Cardiac muscle cell (in vitro differentiated cells and primary cell): ENCODE measurements around the gene COL4A2. TPM values are rescaled to one million over a fixed set of nuclear protein-coding genes. Genes with fewer than 3 reads are reported as not detected.

Experiments used
- DNase-seq, 2 donors: peaks; one replicate each; pipeline versions ENCODE4 v3.0.0 to v3.0.0-alpha.2; 2010 to 2017; ENCODE audit warnings: low read depth in 1 of 2, low spot score in 1 of 2
- H3K27ac ChIP-seq: fragments of 200-600 bp; sonication (generic); 2 replicates; pipeline ENCODE4 v1.5.1; 2016
- H3K27me3 ChIP-seq: fragments of 200-600 bp; sonication (generic); 2 replicates; pipeline ENCODE4 v1.6.0; 2016; ENCODE audit warnings: control low read depth
- H3K36me3 ChIP-seq: fragments of 200-600 bp; sonication (generic); 2 replicates; pipeline ENCODE4 v1.5.1; 2016; ENCODE audit warnings: control low read depth
- H3K4me1 ChIP-seq: fragments of 200-600 bp; sonication (generic); 2 replicates; pipeline ENCODE4 v1.8.1; 2017; ENCODE audit warnings: low read depth, mild to moderate bottlenecking, mixed run types
- H3K4me3 ChIP-seq: fragments of 200-600 bp; sonication (generic); 2 replicates; pipeline ENCODE4 v1.5.1; 2016; ENCODE audit warnings: mild to moderate bottlenecking
- H3K9me3 ChIP-seq: fragments of 200-600 bp; sonication (generic); 2 replicates; pipeline ENCODE4 v1.5.1; 2017; ENCODE audit warnings: low read depth, mild to moderate bottlenecking, control low read depth
- polyA plus RNA-seq: library from polyadenylated mRNA; unstranded; fragments of >200 nt; fragmentation: Nextera tagmentation; extraction: Ambion mirVana; gene quantifications from 2 replicates; pipeline ENCODE4 v1.2.1, GENCODE V29; 2016
- total RNA-seq: library from RNA; depleted of rRNA; stranded (reverse); fragments of >200 nt; gene quantifications from 2 replicates; pipeline ENCODE4 v1.2.3, GENCODE V29; 2016
- TF ChIP-seq, protein P1 (sequence below): IDR thresholded peaks from 2 replicates; pipeline ENCODE4 v1.5.1; 2012; ENCODE audit warnings: low read depth, mild to moderate bottlenecking, low read length

COL4A2 gene
- total and polyA plus RNA-seq, 2 experiments from 2014 or later = 184 to 516 TPM

DNA sequence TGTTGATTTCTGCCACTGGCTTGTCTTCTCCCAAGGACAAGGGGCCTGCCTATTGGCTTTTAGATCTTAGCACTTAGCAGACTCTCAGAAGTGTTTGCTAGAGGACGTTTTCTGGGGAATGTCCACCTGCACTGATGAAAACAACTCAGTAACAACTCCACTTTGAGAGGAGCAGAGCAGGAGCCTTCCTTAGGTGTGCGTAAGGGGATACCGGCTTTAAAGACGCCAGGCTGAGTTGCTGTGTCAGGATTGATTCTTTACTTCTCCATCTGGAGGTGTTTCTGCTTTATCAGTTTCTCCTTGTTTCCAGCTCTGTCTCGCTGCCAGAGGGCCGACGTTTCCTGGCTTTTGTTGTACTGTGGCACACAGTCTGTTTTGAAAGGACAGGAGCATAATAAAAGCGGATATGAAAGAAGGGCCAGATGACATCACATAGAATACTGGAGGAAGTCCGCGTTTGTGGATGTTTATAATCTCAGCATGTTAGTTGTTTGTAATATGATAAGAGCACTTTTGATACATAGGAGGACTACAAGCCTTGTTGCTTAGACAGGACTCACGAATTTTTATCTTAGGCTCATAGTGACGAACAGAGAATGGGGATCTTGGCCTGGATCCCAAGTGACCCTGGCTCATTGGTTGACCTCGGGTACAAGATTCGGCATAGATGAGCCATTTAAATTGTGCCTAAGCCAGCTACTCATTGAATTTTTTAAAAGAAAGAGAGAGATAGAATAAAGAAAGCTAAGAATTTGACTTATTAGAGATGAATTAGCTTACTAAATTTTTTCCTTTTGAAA is 34.6 kb downstream of the COL4A2 start:
- DNase-seq = peak; percentile 49 to 73
- no peaks in the 10 kb centered on the region for H3K36me3 ChIP-seq

DNA sequence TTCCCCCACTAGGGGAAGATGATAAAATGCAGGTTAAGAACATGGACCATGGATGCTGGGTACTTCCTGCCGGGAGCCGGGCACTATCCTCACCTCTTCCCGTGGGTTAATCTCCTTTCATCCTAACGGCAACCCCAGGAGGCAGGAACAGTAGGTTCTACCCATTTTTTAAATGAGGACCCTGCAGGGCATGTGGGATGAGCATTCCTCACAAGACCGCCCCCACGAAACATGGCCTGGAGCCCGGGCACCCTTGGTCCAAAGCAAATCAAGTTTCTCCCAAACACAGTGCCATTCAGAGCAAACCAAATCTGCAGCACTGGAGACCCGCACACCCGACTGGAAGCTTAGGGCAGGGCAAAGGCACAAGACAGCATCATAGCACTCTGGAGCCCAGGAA is 35.4 kb downstream of the COL4A2 start:
- TF ChIP-seq, protein P1, sequence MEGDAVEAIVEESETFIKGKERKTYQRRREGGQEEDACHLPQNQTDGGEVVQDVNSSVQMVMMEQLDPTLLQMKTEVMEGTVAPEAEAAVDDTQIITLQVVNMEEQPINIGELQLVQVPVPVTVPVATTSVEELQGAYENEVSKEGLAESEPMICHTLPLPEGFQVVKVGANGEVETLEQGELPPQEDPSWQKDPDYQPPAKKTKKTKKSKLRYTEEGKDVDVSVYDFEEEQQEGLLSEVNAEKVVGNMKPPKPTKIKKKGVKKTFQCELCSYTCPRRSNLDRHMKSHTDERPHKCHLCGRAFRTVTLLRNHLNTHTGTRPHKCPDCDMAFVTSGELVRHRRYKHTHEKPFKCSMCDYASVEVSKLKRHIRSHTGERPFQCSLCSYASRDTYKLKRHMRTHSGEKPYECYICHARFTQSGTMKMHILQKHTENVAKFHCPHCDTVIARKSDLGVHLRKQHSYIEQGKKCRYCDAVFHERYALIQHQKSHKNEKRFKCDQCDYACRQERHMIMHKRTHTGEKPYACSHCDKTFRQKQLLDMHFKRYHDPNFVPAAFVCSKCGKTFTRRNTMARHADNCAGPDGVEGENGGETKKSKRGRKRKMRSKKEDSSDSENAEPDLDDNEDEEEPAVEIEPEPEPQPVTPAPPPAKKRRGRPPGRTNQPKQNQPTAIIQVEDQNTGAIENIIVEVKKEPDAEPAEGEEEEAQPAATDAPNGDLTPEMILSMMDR = no peak
- no peak for DNase-seq
- H3K36me3 ChIP-seq = no peaks in the 10 kb centered on the region
- H3K27ac ChIP-seq = peak overlapping the region; percentile 78
- no peak overlapping the region for H3K4me3 ChIP-seq
- H3K27me3 ChIP-seq = no peaks in the 10 kb centered on the region
- H3K4me1 ChIP-seq = peaks cover 34% of the 10 kb centered on the region
- H3K9me3 ChIP-seq = no peaks in the 10 kb centered on the region

More for the DNA sequence above, 34.6 kb downstream of the COL4A2 start:
- Histone ChIP-seq H3K27me3 (no peaks in the 10 kb centered on the region), H3K4me1 (peaks cover 34% of the 10 kb centered on the region), H3K4me3 (no peak overlapping the region), H3K27ac (peak overlapping the region; percentile 78), H3K9me3 (no peaks in the 10 kb centered on the region)
- TF ChIP-seq, protein P1 = no peak

DNA sequence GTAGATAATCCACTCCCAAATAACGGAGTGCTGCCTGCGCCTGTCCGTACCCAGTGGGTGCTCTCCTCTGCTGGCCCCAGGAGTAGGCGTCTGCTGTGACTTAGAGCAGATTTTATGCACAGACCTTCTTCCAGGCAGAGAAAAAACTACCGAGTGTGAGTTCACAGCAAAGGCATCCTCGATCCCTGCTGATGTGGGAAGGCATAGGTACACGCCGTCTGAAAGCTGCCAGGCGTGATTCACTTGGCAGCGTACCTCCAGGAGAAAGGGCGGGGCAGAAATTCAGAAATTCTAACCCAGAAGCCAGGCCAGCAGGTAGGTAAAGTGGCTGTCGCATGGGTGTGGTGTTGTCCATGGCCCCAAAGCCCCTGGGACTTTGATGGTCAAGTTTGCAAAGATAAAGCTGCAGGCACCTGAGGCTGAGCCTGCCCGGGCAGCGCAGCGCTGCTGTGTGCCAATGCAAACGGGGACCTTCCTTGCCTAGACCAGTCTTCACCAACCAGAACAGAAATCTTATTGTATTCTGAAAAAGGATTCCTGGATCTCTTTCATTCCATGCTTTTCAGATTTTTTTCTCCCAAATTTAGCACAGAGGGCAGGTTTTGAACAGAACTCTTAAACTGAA is 36.3 kb downstream of the COL4A2 start:
- DNase-seq = no peak
- Histone ChIP-seq H3K27me3 (no peaks in the 10 kb centered on the region), H3K9me3 (no peaks in the 10 kb centered on the region), H3K36me3 (no peaks in the 10 kb centered on the region), H3K4me1 (peaks cover 30% of the 10 kb centered on the region), H3K4me3 (no peak overlapping the region), H3K27ac (no peak overlapping the region)
- TF ChIP-seq, protein P1 = no peak

DNA sequence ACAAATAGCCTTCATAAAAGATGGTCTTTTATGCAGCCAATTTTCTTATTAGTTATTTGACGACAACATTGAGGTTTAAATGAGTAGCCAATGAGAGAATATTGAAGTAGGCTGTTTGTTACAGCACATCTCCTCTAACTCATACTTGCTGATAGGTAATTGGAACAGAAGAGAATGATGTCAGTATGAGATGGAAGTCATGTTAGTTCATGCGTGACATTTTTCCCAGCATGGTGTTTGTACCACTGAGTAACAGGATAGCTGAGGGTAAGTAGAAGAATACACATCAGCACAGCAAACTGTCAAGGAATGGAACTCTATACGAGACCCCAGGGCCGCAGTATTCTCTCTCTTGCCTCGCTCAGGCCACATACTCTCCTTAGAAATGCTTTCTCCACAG is 37.2 kb downstream of the COL4A2 start:
- H3K9me3 ChIP-seq = no peaks in the 10 kb centered on the region
- DNase-seq = no peak
- TF ChIP-seq, protein P1 = no peak
- H3K36me3 ChIP-seq = no peaks in the 10 kb centered on the region
- H3K27me3 ChIP-seq = no peaks in the 10 kb centered on the region
- H3K4me1 ChIP-seq = peaks cover 24% of the 10 kb centered on the region
- H3K27ac ChIP-seq = no peak overlapping the region
- H3K4me3 ChIP-seq = no peak overlapping the region

DNA sequence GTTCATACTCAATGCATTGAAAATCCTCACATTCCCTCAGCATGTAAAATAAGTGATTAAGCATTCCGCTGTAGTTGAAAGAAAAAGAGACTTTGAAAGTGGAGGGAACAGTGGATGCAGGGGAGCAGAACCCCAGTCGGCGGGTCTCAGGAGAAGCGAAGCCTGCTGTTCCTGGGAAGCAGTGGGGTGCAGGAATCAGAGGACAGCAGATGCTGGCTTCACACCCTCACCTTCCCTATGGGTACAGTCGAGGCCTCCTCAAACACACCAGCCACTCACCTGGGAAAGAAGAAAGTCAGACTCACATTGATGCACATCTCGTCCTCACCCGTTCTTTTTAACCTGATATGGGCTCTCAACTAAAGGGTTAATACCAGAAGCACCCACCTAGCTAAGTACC is 38.2 kb downstream of the COL4A2 start:
- Histone ChIP-seq H3K27me3 (no peaks in the 10 kb centered on the region), H3K36me3 (no peaks in the 10 kb centered on the region), H3K4me3 (no peak overlapping the region), H3K9me3 (no peaks in the 10 kb centered on the region), H3K4me1 (peaks cover 30% of the 10 kb centered on the region), H3K27ac (no peak overlapping the region)
- TF ChIP-seq, protein P1 = no peak
- DNase-seq = no peak
